ENCODE data around the gene DDX60.
"Not testable (repeated sequence)": the region's sequence is repeated elsewhere in the genome, so short reads cannot be mapped to it uniquely, and the experiment has no call there.

The DDX60 gene

DNA sequence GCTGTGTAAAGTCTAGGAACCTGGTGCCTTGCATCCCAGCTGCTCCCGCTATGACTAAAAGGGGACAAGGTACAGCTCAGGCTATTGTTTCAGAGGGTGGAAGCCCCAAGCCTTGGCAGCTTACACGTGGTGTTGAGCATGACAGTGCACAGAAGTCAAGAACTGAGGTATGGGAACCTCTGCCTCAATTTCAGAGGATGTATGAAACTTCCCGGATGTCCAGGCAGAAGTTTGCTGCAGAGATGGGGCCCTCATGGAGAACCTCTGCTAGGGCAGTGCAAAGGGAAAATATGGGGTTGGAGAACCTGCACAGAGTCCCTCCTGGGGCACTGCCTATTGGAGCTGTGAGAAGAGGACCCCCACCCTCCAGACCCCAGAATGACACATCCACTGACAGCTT is 76.6 kb downstream of the DDX60 start:
- H3K9me3 Mint-ChIP-seq, result peaks cover 32% of the 10 kb centered on the region
- H3K4me3 Mint-ChIP-seq, result no peak overlapping the region
- no peaks in the 10 kb centered on the region for H3K4me1 Mint-ChIP-seq
- peaks cover 10% of the 10 kb centered on the region for H3K36me3 Mint-ChIP-seq (ENCODE audit: low read depth)
- H3K27me3 Mint-ChIP-seq (ENCODE audit: low read depth, poor library complexity), result no peaks in the 10 kb centered on the region
- TF ChIP-seq CTCF (IDR thresholded peaks at IDR 0.05), result no peak
- DNase-seq, result no peak
- H3K27ac Mint-ChIP-seq, result no peak overlapping the region

DNA sequence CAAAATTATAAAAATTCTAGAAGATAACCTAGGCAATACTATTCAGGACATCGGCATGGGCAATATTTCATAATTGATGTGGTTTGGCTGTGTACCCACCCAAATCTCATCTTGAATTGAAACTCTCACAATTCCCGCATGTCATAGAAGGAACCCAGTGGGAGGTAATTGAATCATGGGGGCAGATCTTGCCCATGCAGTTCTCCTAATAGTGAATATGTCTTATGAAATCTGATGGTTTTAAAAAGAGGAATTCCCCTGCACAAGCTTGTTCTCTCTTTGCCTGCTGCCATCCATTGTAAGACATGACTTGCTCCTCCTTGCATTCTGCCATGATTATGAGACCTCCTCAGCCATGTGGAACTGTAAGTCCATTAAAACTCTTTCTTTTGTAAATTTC is 77.7 kb downstream of the DDX60 start:
- no peaks in the 10 kb centered on the region for H3K4me1 Mint-ChIP-seq
- no peak for TF ChIP-seq CTCF (IDR thresholded peaks at IDR 0.05)
- peaks cover 32% of the 10 kb centered on the region for H3K9me3 Mint-ChIP-seq
- H3K4me3 Mint-ChIP-seq, result no peak overlapping the region
- no peak overlapping the region for H3K27ac Mint-ChIP-seq
- no peak for DNase-seq
- peaks cover 10% of the 10 kb centered on the region for H3K36me3 Mint-ChIP-seq (ENCODE audit: low read depth)
- no peaks in the 10 kb centered on the region for H3K27me3 Mint-ChIP-seq (ENCODE audit: low read depth, poor library complexity)

DNA sequence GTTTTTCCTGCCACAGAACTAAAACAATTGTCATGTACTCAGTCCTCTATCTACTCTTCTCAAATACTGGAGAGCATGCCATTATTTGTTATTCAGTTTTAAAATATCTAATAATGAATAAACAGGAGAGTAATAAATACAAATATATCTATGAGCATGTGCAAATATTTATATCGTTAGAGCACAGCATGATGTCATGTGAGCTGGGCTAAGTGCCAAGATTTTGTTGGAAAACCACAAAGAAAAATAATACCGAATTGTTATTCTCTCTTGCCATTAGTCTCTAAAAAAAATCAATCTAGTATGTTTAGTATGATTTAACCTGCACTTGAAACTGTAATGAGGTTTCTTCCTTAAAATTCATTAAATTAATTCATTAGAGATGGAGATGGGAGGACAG is 97.3 kb downstream of the DDX60 start:
- TF ChIP-seq CTCF (IDR thresholded peaks at IDR 0.05), result no peak
- no peak for DNase-seq
- H3K9me3 Mint-ChIP-seq, result peaks cover 20% of the 10 kb centered on the region
- H3K4me3 Mint-ChIP-seq, result no peak overlapping the region
- H3K36me3 Mint-ChIP-seq (ENCODE audit: low read depth), result peaks cover 14% of the 10 kb centered on the region
- H3K27ac Mint-ChIP-seq, result no peak overlapping the region
- H3K4me1 Mint-ChIP-seq, result no peaks in the 10 kb centered on the region
- H3K27me3 Mint-ChIP-seq (ENCODE audit: low read depth, poor library complexity), result no peaks in the 10 kb centered on the region

DNA sequence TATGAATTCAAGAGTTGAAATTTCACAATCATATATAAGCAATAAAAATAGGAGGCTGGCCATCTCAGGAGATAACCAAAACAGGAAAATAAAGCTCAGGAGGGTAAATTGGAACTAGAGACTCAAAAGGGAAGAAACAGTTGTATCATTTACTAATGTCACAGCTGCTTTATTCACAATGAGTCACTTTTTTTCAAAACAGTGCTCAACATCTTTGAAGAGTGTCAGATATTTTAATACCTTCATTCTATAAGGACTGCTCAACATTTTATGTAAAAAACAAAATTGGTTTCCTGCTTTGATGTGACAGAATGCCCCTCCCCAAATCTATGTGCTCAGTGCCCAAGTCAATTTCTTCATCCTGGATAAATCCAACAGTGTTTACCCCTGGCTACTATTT is 97.7 kb downstream of the DDX60 start:
- H3K27me3 Mint-ChIP-seq (ENCODE audit: low read depth, poor library complexity), result no peaks in the 10 kb centered on the region
- no peak overlapping the region for H3K4me3 Mint-ChIP-seq
- H3K27ac Mint-ChIP-seq, result no peak overlapping the region
- H3K4me1 Mint-ChIP-seq, result no peaks in the 10 kb centered on the region
- TF ChIP-seq CTCF (IDR thresholded peaks at IDR 0.05), result no peak
- peaks cover 20% of the 10 kb centered on the region for H3K9me3 Mint-ChIP-seq
- H3K36me3 Mint-ChIP-seq (ENCODE audit: low read depth), result peaks cover 14% of the 10 kb centered on the region
- DNase-seq, result no peak

GRCh38 chr4:168218645-168219044 is 99.9 kb downstream of the DDX60 start:
- no peak overlapping the region for H3K27ac Mint-ChIP-seq

GRCh38 chr4:168213511-168213910 is 105.0 kb downstream of the DDX60 start:
- Mint-ChIP-seq H3K36me3 (ENCODE audit: low read depth) (peaks cover 11% of the 10 kb centered on the region), H3K9me3 (peaks cover 44% of the 10 kb centered on the region)
- DNase-seq; H3K4me1 Mint-ChIP-seq; H3K4me3 Mint-ChIP-seq; H3K27me3 Mint-ChIP-seq (ENCODE audit: low read depth, poor library complexity); H3K27ac Mint-ChIP-seq: not testable (repeated sequence)

More at GRCh38 chr4:168218645-168219044, 99.9 kb downstream of the DDX60 start:
- Mint-ChIP-seq H3K4me3 (no peak overlapping the region), H3K4me1 (no peaks in the 10 kb centered on the region), H3K9me3 (peaks cover 37% of the 10 kb centered on the region), H3K27me3 (ENCODE audit: low read depth, poor library complexity) (no peaks in the 10 kb centered on the region), H3K36me3 (ENCODE audit: low read depth) (peaks cover 14% of the 10 kb centered on the region)
- TF ChIP-seq CTCF (IDR thresholded peaks at IDR 0.05), result no peak
- no peak for DNase-seq

Measured in nephron progenitor cell (in vitro differentiated cells).